ENCODE data around the gene TRMT13. TPM values are rescaled to one million over a fixed set of nuclear protein-coding genes. Genes with fewer than 3 reads are reported as not detected.
"Not testable (repeated sequence)": the region's sequence is repeated elsewhere in the genome, so short reads cannot be mapped to it uniquely, and the experiment has no call there.

The TRMT13 gene
- polyA plus RNA-seq, 3 donors = 27.3 to 32.7 (median 31.4) TPM

- no peak for DNase-seq (ENCODE audit: low read depth in 3 of 3, low spot score in 2 of 3)
Measured at GRCh38 chr1:100162881-100163280, 29.9 kb downstream of the TRMT13 start.

GRCh38 chr1:100164216-100164615 lies 31.3 kb downstream of the TRMT13 start:
- DNase-seq (ENCODE audit: low read depth in 3 of 3, low spot score in 2 of 3) = no peak

- no peak for DNase-seq (ENCODE audit: low read depth in 3 of 3, low spot score in 2 of 3)
Measured at GRCh38 chr1:100164702-100165101, 31.7 kb downstream of the TRMT13 start.

GRCh38 chr1:100168051-100168450 lies 35.1 kb downstream of the TRMT13 start:
- DNase-seq (ENCODE audit: low read depth in 3 of 3, low spot score in 2 of 3) = no peak

GRCh38 chr1:100177295-100178041 lies 44.5 kb downstream of the TRMT13 start:
- no peak for DNase-seq (ENCODE audit: low read depth in 3 of 3, low spot score in 2 of 3)

GRCh38 chr1:100178091-100178490 lies 45.1 kb downstream of the TRMT13 start, which contains the start of gene LRRC39:
Gene LRRC39, minus strand, starts transcription at chr1:100178256. Its CDS starts 9,740 bp downstream, at chr1:100168516.
- no peak for DNase-seq (ENCODE audit: low read depth in 3 of 3, low spot score in 2 of 3)

GRCh38 chr1:100183370-100183769 lies 50.4 kb downstream of the TRMT13 start:
- no peak for DNase-seq (ENCODE audit: low read depth in 3 of 3, low spot score in 2 of 3)

GRCh38 chr1:100184536-100184935 lies 51.6 kb downstream of the TRMT13 start:
- no peak for DNase-seq (ENCODE audit: low read depth in 3 of 3, low spot score in 2 of 3)

- peak in 2 of 3 donors; percentile 2 to 4 for DNase-seq (ENCODE audit: low read depth in 3 of 3, low spot score in 2 of 3)
Measured at GRCh38 chr1:100187912-100188311, 54.9 kb downstream of the TRMT13 start.

- peak; percentile 50 to 53 (median 52) for DNase-seq (ENCODE audit: low read depth in 3 of 3, low spot score in 2 of 3)
Measured at GRCh38 chr1:100188617-100189016, 55.7 kb downstream of the TRMT13 start.

- DNase-seq (ENCODE audit: low read depth in 3 of 3, low spot score in 2 of 3) = no peak
Measured at GRCh38 chr1:100198596-100198995, 65.6 kb downstream of the TRMT13 start.

- not testable (repeated sequence) for DNase-seq (ENCODE audit: low read depth in 3 of 3, low spot score in 2 of 3)
Measured at GRCh38 chr1:100200060-100200459, 67.1 kb downstream of the TRMT13 start.

Other genes starting within 250 kb of the TRMT13 start
- 10 to 100 TPM; 25.9 to 28.7 (median 27.4) TPM for gene SLC35A3, start 163.2 kb upstream of the TRMT13 start, polyA plus RNA-seq (ENCODE audit: insufficient read length in 3 of 3)
- 1 to 10 TPM; 8.2 to 9.6 (median 9.6) TPM for gene SASS6, start 233 bp upstream of the TRMT13 start, polyA plus RNA-seq (ENCODE audit: insufficient read length in 3 of 3)
- 1 to 10 TPM; 2.1 to 2.4 (median 2.2) TPM for gene LRRC39, start 45.1 kb downstream of the TRMT13 start, polyA plus RNA-seq (ENCODE audit: insufficient read length in 3 of 3)
- 10 to 100 TPM; 27.0 to 29.5 (median 27.4) TPM for gene DBT, start 116.7 kb downstream of the TRMT13 start, polyA plus RNA-seq (ENCODE audit: insufficient read length in 3 of 3)
- gene RTCA, start 133.1 kb downstream of the TRMT13 start, polyA plus RNA-seq (ENCODE audit: insufficient read length in 3 of 3) = 10 to 100 TPM; 31.3 to 32.5 (median 31.3) TPM
- gene CDC14A, start 219.3 kb downstream of the TRMT13 start, polyA plus RNA-seq (ENCODE audit: insufficient read length in 3 of 3) = 10 to 100 TPM; 28.7 to 33.2 (median 30.3) TPM

Data from right renal cortex interstitium (tissue), 3 donors.